ENCODE results near the gene RMC1.

- no peak for TF ChIP-seq POLR2AphosphoS5 (IDR thresholded peaks at IDR 0.05; ENCODE audit: low read depth, low read length)
- no peak for TF ChIP-seq POLR2A (IDR thresholded peaks at IDR 0.05; ENCODE audit: low read depth, low read length)
- TF ChIP-seq TAF1 (IDR thresholded peaks at IDR 0.05; ENCODE audit: low read depth, low read length): no peak
- no peak for TF ChIP-seq SPI1 (IDR thresholded peaks at IDR 0.05; ENCODE audit: low read depth, low read length)
These were observed 44.5 kb downstream of the RMC1 start for GRCh38 chr18:23547846-23548245.

Measured in GM12891 (cell line).